Right renal pelvis (tissue), 4 donors: Measurements from ENCODE around the gene RALY. TPM values are rescaled to one million over a fixed set of nuclear protein-coding genes. Genes with fewer than 3 reads are reported as not detected.
"Not testable (repeated sequence)": the region's sequence is repeated elsewhere in the genome, so short reads cannot be mapped to it uniquely, and the experiment has no call there.

ENCODE experiments used
- DNase-seq, 4 donors: peaks; one replicate each; pipeline ENCODE4 v3.0.0-alpha.2; 2013; ENCODE audit warnings: low read depth in 4 of 4, low spot score in 3 of 4, missing footprints in 1 of 4
- polyA plus RNA-seq, 4 donors: library from polyadenylated mRNA; unstranded; fragments of 120-200 nt; gene quantifications; one replicate each; pipeline ENCODE4 v1.2.1, GENCODE V29; 2013; ENCODE audit not compliant: insufficient read length in 4 of 4

Gene RALY
- polyA plus RNA-seq, 4 donors, result 153 to 198 (median 166) TPM

GRCh38 chr20:34014878-34015277, 21.2 kb downstream of the RALY start:
- no peak for DNase-seq

- DNase-seq, result no peak
These were observed 22.0 kb downstream of the RALY start for GRCh38 chr20:34015401-34016335.

GRCh38 chr20:34016736-34017135, 23.0 kb downstream of the RALY start:
- no peak for DNase-seq

GRCh38 chr20:34017610-34018009, 23.9 kb downstream of the RALY start:
- DNase-seq, result no peak

GRCh38 chr20:34018166-34018565, 24.5 kb downstream of the RALY start:
- no peak for DNase-seq

GRCh38 chr20:34022151-34022838, 28.6 kb downstream of the RALY start:
- DNase-seq, result no peak

GRCh38 chr20:34022839-34023234, 29.1 kb downstream of the RALY start:
- DNase-seq, result no peak

- no peak for DNase-seq
These were observed 30.4 kb downstream of the RALY start for GRCh38 chr20:34023937-34024722.

- no peak for DNase-seq
These were observed 31.1 kb downstream of the RALY start for GRCh38 chr20:34024723-34025351.

GRCh38 chr20:34028013-34028412, 34.3 kb downstream of the RALY start:
- not testable (repeated sequence) for DNase-seq

- DNase-seq, result no peak
These were observed 35.7 kb downstream of the RALY start for GRCh38 chr20:34029415-34029814.

- no peak for DNase-seq
These were observed 36.7 kb downstream of the RALY start for GRCh38 chr20:34030456-34030855.

GRCh38 chr20:34033903-34034302, 40.2 kb downstream of the RALY start:
- DNase-seq, result no peak

- DNase-seq, result no peak
These were observed 43.4 kb downstream of the RALY start for GRCh38 chr20:34037121-34037520.

GRCh38 chr20:34037767-34038166, 44.1 kb downstream of the RALY start:
- DNase-seq, result peak; percentile 42 to 53 (median 46)

GRCh38 chr20:34040300-34040995, 46.7 kb downstream of the RALY start:
- DNase-seq, result no peak

GRCh38 chr20:34041226-34041625, 47.5 kb downstream of the RALY start:
- no peak for DNase-seq

- DNase-seq, result no peak
These were observed 48.6 kb downstream of the RALY start for GRCh38 chr20:34042262-34042661.

- DNase-seq, result no peak
These were observed 49.3 kb downstream of the RALY start for GRCh38 chr20:34043025-34043424.

GRCh38 chr20:34045294-34045693, 51.6 kb downstream of the RALY start:
- DNase-seq, result no peak
